NCI-H1694 (cell line): ENCODE measurements around the gene TMEM72.

Experiments
- DNase-seq: peaks from one replicate; lab custom pipeline; 2025; lab: John Stamatoyannopoulos, UW

Gene TMEM72

DNA sequence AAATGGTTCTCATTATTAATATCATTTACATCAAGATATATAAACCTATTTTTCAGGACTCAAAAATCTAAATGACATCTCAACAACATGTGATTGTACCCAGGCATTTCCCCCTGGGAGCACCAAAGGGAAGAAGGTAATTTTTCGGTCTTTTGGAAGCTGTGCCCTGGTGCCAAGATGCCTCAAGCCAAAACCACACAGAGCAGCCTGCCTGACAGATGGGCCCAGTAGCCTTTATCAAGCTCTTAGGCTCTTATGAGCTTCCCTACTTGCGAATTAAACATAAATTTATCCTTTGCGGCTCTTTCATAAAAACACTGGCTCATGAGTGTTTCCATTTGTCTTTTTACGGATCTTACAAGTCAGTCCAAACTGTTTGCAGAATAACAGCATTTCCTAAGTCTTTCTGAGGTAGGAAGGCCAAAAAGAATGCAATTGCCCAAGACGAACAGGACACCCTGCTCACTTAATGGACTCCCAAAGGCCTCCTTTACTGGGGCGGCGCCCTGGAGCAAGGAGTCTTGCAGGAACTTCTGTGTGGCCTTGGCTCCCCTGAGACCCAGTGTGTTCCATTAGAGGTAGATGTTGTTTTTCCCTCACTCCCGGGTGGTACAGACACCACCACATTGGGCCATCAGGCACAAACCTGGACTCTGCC lies 44.4 kb downstream of the TMEM72 start:
- DNase-seq: no peak

DNA sequence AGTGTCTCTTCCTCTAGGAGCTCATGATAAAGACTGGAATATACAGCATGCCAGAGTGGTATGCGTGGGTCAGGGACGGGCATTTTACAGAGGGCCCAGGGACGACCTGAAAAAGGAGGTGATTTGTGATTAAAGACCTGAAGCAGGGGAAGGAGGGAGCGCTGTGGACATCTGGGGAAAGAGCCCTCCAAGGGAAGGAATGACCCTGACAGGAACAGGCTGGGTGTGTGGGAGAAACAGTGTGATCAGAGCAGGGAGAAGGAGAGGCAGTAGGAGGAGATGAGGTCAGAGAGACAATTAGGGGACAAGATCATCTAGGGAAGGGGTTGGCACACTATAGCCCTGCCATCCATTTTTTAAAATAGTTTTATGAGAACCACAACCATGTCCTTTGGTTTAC lies 45.1 kb downstream of the TMEM72 start:
- DNase-seq: no peak

DNA sequence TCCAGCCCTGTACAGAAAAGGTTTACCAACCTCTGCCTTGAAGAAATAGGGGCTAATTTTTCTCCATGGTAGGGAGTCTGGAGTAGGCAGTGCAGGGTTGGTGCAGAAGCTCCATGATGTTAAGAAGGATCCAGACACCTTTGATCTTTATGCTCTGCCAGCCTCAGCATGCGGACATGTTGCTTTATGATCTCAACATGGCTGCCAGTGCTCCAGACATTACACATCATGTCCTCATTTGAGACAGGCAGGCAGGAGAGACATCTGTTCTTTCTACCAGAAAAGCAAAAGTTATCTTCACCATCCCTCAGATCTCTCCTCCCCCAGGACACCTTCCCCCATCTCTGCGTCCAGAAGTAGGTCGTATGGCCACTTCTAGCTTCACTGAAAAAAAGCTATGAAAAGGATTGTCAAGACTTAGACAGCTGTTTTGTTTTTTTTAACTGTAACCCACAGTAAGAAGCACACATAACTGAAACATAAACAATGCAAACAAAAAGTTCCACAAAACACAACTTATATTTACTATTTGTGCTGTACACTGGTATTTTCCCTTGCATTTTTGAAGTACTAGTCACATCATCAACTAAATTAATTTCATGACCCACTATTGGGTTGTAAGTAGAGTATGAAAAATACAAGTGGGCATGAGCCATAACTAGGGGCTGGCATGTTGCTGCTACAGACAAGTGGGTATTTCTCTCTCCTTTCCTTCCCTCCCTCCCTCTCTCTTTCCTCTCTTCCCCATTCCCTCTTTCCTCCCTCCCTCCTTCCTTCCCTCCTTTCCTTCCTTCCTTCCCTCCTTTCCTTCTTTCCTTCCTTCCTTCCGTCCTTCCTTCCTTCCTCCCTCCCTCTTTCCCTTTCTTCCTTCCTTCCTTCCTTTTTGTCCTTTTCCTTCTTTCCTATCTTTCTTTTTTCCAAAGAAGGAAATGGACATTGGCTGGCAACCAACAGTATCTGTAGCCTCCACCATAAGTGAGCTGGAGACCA lies 45.9 kb downstream of the TMEM72 start:
- no peak for DNase-seq

DNA sequence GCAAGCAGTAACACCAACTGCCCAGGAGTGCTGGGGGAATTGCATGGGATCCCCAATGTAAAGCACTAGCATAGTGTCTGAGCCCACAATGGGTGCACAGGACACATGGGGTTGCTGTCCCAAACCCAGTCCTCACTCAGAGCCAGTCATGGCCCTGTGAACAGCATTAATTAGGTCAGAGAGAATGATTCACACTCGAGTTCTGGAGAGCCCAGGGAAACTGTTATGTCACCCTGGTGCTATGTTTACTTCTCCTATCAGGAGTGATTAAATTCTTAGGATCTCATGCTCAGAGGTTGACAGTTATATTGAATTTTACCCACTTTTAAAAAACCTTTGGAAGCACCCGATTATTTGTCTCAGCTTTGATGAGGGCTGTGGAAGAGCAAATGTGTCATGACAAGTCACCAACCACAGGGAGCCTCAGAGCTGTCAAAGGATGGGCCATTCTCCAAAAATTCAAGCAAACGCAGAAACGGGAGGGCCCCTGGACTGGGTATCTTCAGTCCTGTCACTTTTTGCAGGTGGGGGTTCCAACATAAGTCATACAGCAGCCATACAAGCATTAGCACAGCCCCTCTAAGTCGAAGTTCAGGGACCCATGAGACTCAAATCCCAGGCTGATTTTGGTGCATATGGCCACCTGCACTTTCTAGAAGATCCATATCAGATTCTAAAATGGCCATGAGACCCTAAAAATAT lies 47.2 kb downstream of the TMEM72 start:
- DNase-seq: no peak

DNA sequence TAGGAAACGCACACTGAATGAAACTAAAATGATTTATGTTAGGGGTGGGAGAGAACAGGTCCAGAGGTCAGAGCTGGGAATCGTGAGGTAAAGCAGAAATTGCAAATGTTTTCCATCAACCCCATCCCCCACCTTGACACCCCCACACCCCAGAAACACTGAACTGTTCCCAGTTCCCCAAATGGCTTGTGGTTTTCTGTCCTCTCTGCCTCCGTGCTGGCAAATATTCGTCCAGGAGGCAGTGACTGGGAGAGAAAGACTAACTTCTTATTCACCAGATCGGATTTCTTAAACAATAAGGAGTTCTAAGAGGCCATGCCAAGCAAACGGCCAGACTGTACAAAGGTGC lies 47.7 kb downstream of the TMEM72 start:
- DNase-seq: no peak

DNA sequence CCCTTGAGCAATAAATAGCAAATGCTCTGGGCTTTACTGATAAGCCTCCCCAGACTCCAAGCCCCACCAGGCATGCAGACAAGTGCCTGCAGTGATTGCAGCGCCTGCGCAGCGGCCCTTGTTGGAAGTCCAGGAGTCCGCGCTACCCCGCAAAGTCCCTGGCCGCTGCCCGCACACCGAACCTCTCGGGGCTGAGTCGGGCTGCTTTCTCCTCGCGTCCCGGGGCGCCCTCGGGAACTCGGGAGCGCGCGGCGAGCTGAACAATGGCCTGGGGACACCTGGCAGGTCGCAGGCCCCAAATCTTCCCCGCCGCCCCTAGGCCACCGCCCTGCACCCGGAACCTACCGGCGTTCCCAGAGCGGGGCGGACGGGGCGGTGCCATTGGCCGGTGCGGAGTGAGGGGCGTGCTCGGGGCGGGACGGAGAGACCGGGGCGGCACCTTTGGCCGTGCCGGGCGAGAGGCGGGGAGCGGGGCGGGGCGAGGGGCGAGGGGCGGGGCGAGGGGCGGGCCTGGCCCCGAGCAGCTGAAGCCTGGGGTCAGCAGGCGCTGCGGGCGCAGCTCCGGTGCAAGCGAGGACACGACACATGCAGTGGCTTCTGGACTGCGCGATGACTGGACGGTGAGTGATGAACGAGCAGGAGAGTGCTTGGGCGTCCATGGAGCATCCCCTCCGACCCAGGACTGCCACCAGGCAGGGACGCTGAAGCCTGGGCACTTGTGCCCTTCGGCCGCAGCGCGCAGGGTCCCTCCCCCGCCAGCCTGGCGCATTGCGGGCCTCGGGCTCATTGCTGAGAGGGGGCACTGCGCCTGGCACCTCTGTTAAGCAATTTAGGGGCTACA lies 48.3 kb downstream of the TMEM72 start, which contains the start of gene RASSF4:
TSS of gene RASSF4 (plus strand) at position 556 of the 841 bp plus-strand sequence. CDS start 10,401 bp downstream, outside the sequence.
- peak; percentile 25 for DNase-seq

DNA sequence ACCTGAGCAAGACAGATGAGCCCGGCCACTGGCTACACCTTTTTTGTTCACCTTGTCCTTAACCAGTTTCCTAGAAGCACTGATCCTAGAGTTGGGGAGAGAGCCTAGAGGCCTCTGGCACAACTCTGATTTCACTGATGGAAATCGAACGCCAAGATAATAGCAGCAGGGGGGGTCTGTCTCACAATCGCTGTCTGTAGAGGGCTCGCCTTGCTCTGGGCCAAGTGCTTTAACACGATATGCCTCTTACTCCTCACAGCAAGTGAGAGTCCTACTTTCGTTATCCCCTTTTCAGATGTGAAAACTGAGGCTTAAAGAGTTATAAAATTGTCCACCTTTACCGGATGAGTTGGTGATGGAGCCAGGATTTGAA lies 48.9 kb downstream of the TMEM72 start:
- DNase-seq: no peak

DNA sequence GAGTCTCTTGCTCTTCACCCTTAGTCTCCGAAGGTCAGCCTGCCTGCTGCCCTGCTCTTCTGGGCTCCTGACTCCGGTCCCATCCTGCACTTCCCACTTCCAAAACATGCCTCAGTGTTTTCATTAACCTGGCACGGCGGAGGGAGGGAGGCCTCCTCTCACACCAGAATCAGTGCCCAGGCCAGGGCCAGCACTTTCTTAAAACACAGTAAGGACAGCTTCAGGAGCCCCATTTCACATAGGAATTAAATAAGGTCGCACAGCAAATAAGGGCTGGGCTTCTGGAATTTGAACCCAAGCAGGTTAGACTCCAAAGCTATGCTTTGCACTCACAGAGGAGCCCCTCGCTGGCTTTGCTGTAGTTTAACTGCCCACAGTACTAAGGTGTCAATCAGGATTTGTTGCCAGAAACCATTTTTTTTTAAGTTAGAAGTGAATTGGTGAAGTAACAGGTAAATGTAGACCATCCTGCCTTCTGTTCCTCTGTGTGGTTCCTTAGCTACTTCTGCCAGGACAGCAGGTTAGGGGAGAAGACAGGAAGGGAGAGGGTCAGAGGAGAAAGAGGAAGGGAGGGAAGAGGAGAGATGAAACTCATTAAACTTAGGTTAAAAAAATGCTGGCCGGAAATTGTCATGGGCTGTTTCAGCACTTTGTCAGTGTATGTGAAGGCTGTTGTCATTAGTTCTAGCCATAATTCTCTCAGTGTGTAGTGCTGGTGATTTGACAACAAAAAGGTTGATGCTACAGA lies 49.5 kb downstream of the TMEM72 start:
- DNase-seq: no peak

DNA sequence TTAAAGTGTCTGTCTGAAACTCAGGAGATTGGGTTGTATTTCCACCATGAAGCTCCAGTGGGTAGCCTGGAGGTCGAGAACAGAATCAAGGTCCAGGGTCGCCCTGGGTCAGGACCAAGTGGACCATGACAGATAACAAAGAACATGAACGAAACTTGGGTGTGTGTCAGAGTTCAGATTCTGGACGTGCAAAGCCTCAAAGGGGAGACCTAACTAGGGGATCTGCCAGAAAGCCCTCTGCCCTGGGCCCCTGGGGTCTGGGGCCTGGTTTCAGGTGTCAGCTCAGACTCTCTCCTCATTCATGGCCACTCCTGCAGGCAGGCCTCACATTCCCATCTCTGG lies 50.1 kb downstream of the TMEM72 start:
- DNase-seq: no peak

DNA sequence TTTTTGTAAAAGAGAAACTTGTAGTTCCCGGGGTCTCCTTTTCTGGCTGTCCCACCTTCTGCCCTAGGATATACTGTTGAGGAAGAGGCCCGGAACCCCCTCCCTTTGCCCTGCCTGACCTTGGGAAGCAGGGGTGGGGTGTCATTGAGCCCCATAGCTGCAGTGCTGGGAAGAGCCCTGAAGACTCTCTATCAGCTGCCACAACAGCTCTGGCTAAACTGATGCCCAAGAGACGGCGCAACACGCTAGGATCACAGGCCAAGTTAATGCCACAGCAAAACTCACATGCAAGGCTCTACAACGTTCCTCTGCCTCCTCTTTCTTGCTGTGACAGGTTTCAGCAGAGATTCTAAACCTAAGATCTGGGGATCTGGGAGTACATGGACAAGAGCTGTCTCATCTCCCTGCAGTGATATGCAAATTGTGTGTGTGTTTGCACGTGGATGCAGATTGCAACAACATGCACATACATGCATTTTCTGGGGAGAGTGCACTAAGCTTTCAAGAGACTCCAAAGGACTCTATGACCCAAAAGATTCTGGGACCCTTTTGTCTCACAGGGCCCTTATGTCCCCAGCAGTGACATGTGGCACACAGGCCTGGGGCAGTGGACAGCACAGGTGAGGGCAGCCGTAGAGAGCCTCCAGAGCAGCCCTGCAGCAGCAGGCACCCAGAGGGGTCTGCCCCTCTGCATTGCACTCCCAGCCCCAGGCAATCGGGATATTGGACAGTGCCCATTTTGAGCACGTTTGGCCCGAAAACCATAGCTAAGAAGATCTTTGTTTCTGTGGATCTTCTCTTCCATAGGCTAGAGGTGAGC lies 51.0 kb downstream of the TMEM72 start:
- no peak for DNase-seq

DNA sequence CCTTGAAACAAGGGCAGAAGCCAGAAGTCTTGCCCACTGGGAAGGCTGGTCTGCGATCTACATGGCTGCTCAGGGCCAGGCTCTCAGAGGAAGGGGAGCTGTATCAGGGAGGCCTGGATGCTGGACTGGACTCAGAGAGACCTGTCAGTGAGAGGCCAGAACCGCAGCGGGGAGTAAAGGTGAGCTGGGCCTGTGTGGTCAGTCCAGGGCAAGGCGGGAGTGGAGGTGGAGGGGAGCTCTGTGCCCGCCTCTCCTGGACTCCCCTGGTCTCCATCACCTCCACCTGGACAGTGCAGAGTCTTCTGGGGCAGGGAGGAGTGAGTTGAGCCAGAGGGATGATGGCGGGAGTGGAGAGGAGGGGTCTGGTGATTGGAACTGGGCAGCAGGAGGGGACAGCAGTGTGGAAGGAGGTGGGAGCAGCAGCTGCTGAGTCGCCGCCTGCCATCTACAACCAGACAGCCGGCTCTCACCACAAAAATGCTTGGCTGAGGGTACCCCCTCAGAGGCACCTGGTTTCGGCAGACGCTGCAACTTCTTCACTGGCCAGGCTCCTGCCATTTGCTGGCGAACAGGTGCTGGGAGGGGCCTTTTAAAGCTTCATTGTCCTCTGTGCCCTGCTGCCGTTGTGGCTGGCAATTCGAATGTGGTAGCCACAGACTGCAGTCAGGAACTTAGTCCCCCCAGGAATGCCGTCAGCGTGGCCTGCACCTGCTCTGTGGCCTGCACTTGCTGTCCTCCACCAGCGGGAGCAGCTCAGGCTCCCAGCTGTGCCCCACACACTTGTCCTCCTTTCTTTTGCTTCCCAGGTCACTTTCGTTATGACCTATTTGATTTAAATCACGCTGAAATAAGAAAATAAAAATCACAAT lies 52.0 kb downstream of the TMEM72 start:
- no peak for DNase-seq

DNA sequence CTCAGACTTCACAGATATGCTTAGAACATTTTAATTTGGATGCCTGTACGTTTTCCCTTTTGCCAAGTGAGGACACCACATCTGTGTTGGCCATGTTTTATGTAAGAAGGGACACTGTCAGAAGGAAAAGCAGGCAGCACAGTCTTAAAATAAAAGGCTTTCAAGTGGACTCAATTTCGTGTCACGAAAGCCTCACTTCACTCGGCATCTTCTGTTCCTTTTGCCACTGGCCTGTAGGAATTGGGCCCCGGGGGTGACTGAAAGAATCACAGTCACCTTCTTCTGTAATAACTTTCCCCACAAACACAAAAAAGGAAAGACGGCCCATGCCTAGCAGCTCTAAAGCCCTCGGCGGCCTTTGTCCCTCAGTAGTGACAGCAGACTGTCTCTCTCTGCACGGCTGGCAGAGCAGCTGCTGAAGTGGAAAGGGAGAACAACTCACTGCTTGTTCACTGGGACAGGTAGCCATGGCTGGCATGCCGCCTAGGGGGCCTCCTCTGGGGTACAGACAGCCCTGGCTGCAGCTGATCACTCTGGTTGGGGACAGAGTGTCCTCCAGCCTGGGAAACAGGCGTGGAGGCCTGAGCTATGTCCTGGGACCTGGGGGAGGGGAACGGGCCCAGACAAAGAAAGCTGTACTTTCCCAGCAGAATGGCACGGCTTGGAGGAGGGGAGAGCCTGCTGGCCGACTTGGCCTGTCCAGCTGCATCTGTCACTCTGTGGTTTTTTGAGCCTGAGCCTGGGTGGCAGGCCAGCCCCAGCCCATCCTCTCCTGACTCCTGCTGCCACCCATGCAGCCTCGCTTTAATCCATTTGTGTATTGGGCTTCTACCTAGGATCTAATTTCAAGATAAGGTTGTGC lies 52.9 kb downstream of the TMEM72 start:
- DNase-seq: peak; percentile 40

DNA sequence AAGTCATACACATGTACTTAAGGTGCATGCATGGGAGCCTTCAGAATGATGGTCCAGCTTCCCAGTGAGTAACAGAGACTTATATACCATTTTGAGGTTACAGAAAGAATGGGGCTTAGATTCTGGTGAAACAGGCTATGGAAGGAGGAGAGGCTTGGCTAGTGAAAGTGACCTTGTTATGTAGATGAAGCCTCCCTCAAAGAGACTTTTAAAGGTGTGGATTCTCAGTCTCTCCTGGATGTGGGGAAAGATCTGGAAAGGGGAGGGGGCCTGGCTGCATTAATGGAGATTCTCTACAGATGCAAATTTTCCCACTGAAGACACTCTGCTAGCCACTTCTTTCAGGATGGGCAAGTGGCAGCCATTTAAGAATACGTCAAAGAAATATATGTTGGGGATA lies 54.0 kb downstream of the TMEM72 start:
- no peak for DNase-seq

DNA sequence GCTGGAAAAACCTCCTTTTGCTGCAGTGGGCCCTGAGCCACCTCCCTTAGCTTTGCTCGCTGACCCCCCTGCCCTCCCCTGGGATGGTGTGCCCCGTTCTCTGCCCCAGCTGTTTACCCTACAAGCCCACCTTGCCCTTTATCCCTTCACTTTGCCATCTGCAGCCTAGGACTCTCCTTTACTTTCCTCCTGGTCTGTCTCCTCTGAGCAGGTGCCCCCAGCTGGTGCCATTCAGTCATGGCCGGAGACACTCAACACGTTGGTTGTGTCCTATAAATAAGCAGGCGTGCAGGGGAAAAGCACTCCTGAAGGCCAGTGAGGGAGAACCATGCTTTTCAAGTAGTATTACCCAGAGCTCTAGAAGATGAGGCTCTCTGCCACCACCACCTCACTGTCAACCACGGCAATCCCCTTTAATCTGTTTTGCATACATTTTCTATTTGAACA lies 54.5 kb downstream of the TMEM72 start:
- no peak for DNase-seq

DNA sequence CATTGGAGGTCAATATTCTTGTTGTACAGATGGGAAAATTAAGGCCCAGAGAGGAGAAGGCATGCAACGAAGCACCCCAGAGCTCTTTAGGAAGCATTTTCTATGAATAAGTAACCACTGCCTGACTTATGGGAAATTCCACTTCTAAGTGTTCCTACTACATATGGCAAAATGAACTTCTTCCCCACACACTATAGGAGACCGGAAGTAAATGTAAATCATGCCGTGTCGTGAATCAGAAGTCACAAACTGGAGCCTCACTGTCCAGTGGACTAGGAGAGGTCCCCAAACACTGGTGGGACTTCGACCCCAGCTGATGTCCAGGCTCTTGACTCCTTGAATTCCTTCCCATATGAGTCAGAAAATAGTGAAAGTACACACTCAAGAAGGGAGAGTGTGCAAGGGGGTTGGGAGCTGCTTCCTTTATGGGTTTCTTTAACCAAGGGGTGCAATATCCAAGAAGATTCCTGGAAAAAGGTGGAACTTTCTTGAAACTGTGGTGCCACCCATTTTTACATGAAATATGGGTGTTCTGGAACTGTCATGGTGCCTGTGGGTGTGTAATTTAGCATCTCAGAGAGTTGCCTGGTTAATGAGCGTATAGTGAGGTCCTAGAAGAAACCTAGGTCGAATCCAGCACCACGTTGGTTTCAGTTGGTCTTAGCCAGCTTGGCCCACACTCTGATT lies 55.1 kb downstream of the TMEM72 start:
- DNase-seq: no peak

DNA sequence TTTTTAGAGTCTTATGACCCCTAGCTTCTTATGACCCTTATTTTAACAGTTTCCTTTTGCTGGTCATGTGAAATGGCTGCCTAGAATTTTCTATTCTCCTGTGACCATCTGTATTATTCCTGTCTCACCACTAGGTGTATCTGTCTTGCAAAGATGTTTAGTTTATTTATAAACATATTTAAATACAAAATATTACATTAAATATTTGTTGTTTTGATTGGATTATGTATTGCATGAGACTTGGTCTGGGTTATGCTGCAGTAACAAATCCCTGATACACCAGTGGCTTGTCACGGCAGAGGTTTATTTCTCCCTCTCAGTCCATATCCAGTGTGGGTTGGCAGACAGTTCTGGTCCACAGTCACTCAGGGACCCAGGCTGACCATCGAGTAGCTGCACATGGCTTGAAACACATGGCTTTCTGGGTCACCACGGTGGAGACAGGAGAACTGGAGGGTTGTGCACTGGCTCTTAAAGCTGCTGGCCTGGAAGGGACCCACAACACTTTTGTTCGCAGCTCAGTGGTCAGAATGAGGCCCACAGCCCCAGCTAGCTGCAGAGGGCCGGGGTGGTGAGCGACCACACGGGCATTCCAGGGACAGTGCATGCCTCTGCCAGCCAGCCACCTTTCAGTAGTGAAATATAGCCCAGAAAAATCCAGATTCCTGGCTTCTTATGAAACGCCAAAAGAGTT lies 55.8 kb downstream of the TMEM72 start:
- DNase-seq: no peak

DNA sequence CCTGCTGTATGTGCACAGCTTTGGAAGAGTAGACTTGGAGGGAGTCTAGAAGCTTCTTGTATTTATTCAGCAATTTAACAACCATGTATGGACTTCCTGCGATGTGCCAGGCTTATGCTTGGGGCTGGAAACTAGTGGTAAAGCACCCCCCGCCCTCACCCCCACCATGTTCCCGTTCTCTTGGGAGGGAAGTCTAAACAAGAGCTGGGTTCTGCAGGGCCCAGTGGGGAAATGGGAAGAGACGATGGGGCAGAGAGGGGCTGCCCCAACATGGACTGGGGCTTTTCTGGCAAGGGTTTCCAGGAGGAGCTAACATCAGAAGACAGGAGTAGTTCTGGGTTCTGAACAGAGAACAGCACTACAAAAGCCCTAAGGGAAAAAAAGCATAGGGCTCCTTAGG lies 56.5 kb downstream of the TMEM72 start:
- DNase-seq: no peak
